Activated CD4-positive, alpha-beta T cell treated with anti-CD3 and anti-CD28 coated beads, Interleukin-2, amount 50 U/mL, for 16 hours (primary cell): Measurements from ENCODE around the gene SLC5A10.

ENCODE experiments used
- DNase-seq: peaks from one replicate; pipeline ENCODE4 v3.0.0-alpha.2; 2020

Gene SLC5A10

DNA sequence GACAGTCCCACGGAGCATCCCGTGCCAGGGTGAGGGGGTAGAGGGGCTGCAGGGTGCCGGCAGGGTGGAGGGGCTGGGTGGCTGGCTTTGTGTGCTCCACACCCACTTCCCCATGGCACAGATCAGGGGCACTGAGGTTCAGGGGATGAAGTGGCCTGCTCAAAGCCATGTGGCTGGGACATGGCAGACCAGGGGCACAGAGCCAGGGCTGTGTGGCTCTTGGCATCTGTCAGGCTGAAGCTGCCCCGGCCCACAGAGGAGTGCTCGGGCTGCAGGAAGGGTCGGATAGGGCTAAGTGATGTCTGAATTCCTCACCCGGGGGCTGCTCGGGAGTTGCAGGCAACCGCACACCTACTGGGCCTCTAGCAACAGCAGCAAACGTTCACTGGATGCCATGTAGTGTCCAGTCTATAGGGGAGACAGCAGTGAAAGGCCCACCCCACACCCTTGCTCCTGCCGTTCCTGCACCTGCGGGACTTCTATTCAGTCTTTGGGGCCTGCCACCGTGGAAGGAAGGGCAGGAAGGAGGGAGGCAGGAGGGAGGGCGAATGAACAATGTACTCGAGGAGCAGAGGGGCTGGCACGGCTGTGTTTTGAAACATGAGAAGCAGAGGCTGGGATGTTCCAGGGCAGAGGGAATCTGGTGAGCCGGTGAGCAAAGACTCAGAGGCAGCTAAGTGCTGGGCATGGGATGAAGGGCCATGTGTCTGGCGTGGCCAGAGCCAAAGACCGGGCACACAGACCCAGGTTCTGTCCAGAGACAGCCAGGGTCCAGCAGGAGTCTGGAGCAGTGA is 15.1 kb downstream of the SLC5A10 start:
- DNase-seq: no peak

DNA sequence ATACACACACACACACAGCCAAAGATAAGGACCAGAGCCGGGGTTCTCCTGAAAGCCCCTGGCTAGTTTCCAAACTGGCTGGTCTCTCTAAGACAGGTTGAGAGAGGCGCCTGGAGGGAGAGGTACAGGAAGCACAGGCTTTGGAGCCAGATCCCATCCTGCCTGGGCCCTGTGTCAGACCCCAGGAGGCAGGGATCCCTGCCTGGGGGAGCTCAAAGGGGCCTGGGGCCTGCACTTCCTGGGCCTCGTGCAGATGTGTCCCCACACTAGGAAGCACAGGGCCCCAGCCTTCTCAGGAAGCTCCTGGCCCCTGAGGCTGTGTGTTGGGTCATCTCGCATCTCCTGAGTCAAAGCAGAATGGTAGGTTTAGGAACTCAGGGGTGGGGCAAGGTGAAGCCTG is 16.0 kb downstream of the SLC5A10 start:
- no peak for DNase-seq

DNA sequence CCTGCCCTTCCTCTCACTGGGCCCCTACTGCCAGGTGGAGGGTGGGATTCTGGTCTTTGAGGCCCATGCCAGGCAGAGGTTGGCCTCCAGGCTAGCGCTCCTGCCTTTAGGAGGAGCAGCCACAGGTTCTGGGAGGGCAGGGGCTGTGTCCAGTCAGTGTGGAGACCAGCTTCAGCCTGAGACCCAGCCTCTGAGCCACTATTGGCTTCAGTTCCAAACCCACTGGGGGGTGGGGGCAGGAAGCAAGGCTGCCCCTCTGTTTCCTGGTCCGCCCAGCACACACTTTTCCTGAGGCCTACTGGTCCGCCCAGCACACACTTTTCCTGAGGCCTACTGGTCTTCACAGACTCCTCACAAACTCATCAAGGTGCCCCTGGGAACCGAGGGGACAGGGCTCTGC is 16.4 kb downstream of the SLC5A10 start:
- no peak for DNase-seq

DNA sequence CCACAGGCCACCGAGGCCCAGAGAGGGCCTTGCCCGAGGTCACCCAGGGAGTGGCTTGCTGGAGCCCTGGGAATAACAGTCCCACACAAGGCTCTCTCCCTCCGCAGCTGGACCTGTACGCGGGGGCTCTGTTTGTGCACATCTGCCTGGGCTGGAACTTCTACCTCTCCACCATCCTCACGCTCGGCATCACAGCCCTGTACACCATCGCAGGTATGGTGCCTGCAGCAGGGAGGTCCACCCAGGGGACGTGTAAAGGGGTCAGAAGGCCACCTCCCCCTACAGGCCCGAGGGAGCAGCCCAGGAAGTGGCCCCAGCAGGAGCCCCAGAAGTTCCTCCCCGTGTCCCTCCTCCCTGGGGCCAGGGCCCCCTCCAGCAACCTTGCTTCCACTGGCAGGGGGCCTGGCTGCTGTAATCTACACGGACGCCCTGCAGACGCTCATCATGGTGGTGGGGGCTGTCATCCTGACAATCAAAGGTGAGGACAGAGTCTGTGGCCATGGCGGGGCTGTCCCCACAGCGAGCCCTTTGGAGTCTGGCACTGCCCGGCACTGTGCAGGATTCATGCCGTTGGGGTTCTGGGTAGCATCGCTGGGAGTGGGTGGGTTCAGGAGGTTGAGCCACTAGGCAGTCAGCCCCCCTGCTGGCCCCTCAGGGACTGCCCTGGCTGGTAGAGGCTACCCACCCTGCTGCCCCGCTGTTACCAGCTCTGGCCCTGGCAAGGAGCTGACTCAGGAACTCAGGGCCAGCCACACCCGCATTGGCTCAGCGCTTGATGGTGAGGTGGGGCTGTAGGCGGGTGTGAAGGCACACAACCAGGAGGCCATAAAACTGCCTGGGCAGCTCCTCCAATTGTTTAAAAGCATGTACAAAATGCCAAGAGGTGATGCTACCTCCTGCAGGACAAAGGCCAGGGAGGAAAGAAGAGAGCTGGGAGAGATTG is 17.3 kb downstream of the SLC5A10 start:
- no peak for DNase-seq

DNA sequence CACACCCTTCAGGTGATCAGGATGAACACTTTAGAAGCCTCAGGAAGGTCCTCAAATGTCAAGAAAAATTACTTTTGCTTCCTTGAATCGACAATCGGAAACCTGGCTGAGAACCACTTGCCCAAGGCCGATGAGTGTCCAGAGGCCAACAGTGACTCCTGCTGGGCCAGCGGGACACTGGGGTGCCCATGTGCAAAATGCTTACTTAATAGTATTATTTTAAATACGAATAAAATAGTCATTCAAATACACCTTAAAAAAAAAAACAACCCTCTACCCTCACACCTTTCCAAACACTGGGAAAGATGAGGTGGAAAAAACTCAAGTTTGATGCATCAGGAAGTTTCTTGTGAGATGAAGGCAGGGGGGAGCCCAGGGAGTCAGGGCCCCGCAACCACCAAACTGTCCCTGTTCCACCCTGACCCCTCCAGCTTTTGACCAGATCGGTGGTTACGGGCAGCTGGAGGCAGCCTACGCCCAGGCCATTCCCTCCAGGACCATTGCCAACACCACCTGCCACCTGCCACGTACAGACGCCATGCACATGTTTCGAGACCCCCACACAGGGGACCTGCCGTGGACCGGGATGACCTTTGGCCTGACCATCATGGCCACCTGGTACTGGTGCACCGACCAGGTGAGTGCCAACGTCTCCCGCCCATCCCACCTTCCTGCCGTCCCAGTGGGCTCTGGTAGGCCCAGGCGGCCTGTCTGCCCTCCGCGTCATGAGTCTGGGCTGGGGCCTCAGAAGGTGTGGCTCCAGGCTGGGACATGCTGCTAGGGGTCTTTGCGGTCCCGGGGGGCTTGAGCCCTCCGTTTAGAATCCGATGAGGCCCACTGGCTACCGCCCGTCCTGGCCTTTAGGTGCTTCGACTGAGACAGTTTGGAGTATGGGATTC is 18.9 kb downstream of the SLC5A10 start:
- DNase-seq: no peak

DNA sequence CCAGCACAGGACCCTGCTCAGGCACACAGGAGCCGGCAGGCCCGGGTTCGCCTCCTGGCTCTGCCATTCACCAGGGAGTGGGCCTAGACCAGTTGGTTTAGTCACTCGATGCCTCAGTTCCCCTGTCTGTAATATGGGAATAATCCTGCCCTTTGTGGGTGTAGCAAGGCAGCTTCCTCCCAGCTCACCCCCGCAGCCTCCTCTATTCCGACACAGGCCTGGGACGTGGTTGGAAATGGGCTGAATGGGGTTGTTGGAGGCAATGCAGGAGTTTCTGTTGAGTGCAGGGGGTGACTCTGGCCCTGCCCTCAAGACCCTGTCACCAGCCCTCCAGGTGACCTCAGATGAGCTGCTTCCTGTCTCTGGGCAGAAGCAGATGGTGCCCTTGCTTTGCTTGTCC is 19.8 kb downstream of the SLC5A10 start:
- no peak for DNase-seq

DNA sequence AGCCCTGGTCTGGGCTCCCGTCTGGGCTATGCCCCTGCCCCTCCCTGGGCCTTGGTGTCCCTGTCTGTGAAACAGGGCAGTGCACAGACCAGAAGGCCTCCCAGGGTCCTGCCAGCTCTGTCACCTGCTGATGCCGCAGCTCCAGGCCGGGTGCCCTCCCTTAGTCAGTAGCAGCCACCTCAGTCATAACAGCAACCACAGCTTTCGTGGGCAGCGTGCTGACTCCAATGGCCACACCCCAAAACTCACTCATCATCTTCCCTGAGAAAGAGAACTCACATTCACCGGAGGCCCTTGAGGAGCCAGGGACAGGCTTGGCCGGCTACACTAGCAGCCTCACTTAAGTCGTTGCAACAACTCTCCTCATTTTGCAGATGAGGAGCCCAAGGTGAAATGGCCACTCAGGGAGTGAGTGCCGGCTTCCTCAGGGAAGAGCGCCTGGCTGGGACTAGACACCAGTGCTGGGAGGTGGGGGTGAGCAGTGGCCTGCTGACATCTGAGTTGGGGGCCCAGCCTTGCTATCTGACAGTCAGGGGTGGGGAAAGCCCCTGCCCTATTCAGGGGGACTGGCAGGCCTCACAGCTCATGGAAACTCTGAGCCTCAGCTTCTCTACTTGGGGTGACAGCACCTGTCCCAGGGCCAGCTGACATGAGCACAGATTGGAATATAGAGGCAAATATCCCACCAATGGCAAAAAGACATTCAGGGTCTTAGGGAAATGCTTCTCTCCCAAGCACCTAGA is 22.6 kb downstream of the SLC5A10 start:
- peak; percentile 21 for DNase-seq

DNA sequence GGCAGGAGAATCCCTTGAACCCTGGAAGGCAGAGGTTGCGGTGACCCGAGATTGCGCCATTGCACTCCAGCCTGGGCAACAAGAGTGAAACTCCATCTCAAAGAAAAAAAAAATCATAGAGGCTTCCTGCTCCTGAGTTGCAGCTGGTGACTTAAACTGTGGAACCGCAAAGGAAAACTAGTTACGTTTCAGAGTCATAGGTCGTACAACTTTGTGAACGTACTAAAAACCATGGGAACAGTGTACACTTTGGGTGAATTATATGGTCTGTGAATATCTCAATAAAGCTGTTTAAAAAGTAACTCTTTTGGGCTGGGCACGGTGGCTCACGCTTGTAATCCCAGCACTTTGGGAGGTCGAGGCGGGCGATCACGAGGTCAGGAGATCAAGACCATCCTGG is 23.6 kb downstream of the SLC5A10 start:
- no peak for DNase-seq

DNA sequence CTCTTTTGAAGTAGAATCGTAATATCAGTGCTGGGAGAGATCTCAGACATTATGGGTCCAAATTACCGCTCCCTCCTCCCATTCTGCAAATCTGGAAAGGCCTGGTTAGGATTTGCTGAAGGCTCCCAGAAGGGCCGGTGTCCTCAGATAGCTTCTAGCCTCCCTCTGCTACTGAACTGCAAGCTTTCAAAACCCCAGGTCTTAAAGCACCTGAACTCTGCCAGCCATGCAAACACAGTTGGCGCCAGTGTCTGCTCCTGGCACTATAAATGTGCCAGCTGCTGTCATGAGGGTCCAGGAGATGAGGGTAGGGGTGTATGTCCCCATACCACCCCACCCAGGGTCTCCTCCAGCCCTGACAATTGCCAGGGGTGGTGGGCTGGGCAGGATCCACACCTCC is 24.2 kb downstream of the SLC5A10 start:
- DNase-seq: no peak

DNA sequence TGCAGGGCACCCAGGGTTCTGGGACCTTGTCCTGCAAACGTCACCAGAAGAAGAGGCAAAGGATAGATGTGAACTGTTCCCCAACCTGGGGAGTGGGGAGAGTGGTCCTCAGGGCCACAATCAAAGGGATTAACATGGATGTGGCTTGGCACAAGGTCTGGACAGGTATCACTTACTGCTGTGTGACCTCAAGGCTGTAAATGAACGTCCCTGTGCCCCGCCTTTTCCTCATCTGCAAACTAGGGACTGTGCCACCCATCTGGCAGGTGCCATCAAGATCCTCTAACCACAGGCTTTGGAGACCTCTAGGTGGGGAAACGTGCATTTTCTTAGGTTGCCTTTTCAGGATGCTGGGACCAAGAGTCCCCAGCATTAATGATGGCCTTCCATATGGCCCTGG is 25.1 kb downstream of the SLC5A10 start:
- DNase-seq: no peak

DNA sequence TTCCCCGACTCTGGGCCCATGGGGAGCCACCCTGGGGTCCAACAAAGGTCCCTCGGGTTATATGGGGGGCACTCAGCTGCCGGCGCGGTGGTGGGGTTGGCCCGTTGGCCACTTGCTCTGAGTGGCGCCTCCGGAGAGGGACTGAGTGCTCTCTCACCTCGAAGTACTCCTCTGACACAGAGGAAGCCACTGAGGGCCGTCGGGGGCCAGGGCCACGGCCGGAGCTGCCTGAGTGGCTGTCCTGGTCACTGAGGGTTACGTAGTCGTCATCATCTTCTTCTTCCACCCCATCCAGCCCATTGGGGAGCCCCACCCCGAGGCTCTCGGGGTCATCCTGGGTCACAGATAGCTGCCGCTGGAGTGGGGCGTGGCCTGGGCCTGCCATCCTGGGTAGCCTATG is 25.7 kb downstream of the SLC5A10 start:
- DNase-seq: no peak

DNA sequence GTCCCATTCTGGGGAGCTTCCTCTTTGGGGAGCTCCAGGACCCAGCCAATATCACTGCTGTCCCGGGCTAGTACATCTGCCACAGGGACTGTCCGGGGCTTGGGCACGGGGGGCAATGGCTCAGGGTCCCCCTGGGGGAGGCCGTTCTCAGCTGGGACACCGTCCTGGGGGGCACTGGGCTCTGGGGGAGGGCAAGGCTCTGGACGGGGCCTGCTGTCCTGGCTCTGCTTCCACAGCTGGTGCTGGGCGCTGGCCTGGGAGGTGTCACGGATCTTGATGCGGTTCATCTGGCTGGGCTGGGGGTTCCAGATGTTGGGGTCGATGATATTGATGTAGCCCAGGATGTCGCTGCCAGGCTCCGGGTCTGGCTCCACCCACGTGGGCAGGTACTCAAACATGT is 26.1 kb downstream of the SLC5A10 start:
- DNase-seq: no peak

DNA sequence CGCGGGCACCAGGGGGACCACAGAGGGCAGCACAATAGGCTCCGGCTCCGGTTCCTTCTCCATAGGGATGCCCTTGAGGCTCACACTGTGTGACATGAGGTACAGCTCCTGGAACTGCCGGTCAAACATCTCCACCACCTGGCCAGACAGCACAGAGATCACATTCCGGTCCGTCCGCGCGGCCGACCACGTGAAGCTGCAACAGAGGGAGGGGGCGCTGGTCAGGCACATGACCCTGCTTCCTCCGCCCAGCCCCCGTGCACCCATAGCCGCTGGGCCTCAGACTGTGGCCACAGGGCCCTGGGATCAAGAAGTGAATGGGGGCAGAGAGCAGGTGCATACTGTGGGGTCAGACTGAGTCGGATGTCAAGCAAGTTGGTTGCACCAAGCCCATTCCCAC is 26.7 kb downstream of the SLC5A10 start:
- DNase-seq: no peak

DNA sequence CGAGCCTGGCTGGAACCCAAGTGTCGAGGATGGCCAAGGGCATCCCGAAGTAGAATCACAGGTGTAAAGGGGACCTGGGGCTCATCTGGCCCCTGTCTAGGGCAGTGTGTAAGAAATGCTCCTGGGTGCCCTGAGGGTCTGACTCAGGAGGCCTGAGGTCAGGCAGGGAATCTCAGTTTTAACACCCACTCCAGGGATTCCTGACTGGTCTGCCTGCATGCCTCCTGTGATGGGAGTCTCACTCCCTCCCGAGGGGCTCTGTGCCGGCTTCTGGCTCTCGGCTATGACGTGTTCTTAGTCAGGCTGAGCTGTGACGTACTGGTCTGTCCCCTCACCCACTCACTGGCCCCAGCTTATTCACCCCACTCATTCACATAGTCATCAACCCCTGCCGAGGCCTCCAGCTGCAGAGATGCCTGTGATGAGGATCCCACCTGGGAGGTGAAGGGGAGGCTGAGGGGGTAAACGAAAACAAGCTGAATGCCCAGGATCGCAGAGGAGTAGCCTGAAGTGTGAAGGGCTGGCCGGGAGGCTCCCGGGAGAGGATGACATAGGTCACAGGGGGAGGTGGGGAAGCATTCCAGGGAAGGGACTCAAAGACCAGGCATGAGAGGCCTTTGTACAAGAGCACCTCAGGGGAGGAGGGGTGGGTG is 28.8 kb downstream of the SLC5A10 start:
- DNase-seq: no peak

DNA sequence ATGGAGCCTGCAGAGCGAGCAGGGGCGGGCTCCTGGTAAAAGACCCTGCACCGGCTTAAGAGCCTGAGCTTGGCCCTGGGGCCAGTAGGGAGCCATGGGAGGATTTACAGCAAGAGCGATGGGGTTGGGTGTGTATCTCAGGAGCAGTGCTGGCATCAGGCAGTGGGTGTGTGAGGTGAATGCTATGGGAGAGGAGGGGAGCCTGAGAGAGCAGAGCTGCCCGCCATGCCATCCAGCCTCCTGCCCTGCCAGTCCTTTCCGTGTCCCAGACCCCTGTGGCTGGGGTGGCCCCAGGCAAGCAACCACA is 29.3 kb downstream of the SLC5A10 start:
- DNase-seq: no peak

DNA sequence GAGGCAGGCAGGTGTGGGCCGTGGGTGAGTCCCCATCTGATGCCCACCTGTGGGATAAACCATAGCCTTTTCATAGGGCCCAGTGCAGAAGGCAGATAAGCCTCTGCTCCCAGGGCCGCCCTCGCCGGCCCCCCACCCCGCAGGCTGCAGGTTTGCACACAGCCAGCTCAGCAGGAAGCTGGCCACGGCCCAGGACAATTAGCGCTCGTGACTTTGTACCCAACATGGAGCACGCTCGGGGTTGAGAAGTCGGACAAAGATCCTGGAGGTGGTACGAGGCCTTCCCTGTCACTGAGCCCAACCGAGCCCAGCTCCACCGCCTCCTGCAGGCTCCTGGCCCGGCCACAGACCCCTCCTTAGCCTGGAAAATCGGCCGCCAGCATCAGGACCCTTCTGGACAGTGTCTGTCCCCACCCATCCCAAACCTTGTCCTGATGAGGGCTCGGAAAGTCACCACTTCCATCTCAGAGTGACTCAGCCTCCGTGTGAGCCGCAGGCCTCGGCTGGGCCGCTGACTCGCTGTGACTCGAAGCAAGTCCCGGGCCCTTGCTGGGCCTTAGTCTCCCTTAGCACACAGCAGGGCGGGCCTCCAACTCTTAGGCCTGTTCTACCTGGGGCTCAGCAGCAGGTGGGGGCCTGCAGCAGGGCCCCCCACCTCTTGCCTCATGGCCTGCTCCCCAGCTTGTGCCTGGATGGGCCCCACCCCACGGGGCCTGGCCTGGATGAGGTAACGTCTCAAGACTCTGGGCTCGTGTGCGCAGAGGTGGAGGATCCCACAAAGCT is 29.9 kb downstream of the SLC5A10 start:
- no peak for DNase-seq

DNA sequence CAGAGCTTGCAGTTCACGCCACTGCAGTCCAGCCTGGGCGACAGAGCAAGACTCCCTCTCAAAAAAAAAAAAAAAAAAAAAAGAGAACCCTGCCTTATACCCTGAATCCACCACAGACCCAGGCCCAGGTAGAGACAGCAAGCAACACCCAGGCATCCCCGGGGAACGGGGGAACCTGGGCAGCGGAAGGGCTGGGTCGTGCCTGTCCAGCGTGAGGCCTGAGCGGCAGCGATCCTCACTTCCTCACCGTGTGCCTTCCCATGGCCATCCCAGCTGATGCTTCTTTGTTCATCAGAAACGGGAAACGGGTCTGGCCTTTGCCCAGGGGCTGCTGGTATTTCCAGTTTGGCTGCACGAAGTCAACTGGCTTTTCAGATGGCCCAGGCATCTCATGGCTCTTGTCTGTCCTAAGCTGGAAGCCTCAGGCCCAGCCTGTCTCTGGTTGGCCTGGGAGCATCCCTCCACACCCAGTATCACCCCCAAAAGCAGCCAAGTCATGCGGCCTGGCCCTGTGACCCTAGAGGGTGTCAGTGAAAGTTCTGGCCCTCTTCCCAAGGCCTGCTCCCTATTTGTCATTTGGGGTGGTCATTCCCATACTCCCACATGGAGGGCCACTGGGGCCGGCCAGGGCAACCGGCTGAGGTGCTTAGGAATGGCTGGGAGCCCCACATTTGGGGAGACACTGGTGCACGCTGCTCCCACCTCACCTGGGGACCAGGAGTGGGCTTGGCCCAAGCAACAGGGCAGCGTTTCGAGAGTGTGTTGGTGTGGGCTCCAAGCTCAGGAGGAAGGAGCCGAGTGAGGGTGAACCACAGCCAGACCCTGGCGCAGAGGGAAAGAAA is 32.5 kb downstream of the SLC5A10 start:
- DNase-seq: no peak

DNA sequence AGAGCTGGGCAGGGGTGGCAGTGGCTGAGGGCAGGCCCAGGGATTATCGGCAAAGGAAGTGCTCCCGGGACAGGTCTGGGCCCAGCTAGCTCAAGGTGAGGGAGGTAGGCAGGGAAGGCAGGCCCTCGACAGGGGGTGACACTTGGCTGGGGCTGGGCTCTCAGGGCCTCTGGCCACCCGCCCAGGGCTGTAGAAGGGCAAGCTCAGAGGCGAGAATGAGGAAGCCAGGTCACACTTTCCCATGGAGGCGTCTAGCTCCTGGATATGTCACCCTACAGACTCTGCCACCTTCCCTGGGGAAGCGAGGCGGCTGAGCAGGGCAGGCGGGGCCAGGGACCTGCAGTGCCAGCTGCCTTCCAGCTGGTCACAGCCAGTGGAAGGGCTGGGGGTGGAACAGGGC is 33.5 kb downstream of the SLC5A10 start:
- no peak for DNase-seq

DNA sequence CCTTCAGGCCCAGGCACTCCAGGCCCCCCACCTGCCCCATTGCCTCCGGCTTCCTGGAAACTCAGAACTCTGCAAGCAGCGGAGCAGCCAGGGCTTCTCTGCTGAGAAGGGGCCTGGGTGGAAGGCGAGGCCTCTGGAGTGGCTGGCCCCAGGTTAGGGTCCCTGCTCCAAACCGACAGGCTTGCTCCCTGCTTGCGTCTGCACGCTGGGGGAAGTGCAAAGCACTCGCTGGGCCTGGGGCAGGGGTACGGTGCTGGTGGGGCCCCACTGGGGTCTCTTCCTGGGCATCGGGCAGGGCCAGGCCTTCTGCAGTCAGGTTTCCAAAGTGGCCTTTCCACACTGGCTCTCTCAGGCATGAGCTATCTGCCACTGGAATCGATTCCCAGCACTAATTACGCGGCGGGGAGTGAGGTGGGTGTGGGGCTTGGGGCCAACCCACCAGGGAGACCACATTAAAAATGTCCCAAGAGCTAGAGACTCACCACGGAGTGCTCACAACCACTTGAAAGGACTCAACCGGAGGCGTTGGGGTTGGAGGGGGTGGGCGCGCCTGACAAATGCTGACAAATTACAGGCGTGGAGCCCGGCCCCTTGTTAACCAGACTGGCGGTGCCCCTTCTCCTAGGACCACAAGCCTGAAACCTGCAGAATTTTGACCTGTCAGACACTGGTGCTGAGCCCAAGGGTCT is 34.7 kb downstream of the SLC5A10 start:
- DNase-seq: no peak

DNA sequence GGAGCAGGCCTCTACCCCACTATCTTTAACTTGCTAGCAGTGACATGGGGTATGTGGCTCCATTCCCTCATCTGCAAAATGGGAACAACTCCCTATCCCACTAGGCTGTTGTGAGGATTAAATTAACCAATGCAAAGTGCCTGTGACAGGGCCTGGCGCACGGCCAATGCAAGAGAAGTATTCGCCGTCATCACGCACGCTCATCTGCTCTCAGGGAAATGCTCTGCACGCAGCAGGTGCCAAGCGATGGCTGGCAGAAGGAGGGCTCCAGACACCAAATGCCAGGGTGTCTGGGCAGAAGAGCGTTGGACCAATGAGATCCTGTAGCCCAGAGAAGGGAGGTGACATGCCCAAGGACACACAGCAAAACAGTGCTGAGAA is 35.3 kb downstream of the SLC5A10 start:
- no peak for DNase-seq
